ENCODE results near the gene ARF1.
A peak's percentile ranks its signal among the peaks of the same experiment; 100 is the strongest.

ARF1 gene

GRCh38 chr1:228131766-228132165 is 49.3 kb downstream of the ARF1 start:
- DNase-seq, result no peak

- no peak for DNase-seq
Measured at GRCh38 chr1:228134591-228134990, 52.1 kb downstream of the ARF1 start.

- DNase-seq, result no peak
Measured at GRCh38 chr1:228136901-228137300, 54.4 kb downstream of the ARF1 start.

- DNase-seq, result no peak
Measured at GRCh38 chr1:228139406-228139930, 57.0 kb downstream of the ARF1 start.

DNA sequence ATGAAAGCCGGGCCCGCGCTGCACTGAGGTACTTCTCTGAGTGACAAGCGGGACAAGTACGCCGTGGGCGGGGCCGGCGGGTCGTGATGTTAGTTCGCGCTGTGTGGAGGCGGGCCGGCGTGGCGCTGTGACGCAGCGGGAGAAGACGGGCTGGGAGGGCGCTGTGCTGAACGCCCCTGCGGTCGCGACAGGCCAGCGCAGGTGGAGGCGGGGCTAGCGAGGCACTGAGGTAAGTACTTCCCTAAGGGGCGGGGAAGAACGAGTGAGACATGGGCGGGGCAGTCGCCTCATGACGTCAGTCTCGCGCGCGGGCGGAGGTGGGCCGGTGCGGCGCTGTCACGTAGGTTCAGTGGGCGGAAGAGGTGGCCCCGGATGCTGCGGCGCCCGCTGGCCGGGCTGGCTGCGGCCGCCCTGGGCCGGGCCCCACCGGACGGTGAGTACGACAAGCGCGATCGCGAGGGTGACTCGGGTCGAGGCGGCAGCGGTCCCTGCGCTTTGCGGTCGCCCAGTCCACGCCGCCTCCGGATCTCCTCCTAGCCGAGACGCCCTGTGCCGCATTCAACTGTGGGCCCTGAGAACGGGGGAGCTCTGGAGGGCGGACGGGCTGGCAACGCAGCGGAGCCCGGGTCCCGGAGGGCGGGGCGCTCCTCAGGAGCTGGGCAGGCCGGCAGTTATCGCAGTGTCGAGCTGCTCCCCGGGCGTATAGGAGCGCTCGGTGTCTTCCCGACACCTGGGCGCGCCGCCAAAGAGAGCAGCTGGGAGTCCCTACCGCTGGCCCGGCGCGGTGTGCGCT is 57.6 kb downstream of the ARF1 start, which contains the start of gene GUK1:
GUK1 (plus strand) TSS at position 349 of the 793 bp plus-strand sequence; CDS start at position 373, 24 bp downstream.
- peak; percentile 100 for DNase-seq

- no peak for DNase-seq
Measured at GRCh38 chr1:228140724-228141225, 58.3 kb downstream of the ARF1 start.

- no peak for DNase-seq
Measured at GRCh38 chr1:228141226-228142044, 58.9 kb downstream of the ARF1 start.

GRCh38 chr1:228142155-228142691 is 59.7 kb downstream of the ARF1 start:
- no peak for DNase-seq

- no peak for DNase-seq
Measured at GRCh38 chr1:228142701-228143136, 60.2 kb downstream of the ARF1 start.

DNA sequence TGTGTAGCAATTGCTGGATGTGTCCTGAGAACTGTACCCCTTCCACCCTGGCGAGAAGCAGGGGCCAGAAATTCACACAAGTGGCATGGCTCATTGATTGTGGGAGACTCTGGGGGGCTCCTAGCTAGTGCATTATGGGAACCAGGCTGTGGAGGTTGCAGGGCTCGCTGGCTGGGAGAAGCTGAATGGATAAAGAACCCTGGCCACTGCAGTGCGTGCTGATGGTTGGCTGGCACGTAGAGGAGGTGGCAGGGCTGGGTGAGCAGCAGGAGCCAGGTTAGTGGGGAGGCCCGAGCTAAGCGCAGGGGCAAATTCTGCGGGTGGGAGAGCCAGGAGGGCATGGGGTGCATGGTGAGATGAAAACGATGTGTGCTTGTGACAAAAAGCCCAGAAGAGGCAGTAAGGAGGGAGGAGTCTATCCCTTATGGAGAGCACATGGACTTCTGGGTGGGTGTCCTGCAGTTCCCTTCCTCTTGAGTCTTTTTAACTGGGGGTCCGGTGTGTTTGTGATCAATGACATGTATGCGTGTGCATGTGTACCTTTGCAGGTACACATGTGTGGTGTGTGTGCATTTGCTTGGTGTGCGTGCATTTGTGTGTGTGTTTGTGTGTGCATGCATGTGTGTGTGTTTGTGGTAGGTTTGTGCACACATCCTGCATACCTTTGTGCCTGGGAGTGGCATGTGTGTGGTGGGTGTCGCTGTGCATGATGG is 61.1 kb downstream of the ARF1 start:
- no peak for DNase-seq

DNA sequence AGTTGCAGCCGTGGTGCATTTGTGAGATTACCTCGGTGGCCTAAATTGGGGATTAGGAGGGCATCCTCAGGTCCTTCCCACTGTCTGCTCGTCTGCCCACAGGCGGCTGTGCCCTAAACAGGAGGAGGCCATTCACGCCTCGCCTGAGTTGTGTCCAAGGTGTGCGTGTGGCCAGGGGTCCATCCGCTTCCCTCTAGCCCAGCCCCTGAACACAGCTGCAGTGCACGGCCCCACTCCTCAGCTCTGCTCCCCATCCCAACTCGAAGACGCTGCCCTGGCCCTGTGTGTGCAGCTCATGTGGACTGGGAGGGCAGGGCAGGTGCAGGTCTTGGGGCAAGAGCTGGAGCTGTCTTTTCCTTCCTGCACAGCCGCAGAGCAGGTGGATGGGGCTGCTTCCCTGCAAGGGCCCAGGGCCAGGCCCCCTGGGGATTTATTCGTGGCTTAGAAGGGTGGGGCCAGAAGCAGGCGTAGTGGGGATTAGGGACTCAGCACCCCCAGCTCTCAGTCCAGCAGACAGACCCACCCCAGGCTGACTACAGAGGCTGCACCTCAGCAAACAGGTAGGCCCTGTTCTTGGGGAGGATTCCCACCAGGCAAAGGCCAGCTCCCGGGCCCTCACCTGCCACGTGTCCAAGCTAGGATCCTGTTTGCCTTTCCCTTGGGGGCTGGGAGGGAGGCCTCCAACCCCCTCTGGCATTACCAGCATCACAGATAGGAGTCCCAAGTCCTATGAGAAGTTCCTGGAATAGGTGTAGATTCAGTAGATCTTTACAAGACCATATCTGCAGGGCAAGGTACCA is 61.9 kb downstream of the ARF1 start:
- no peak for DNase-seq

DNA sequence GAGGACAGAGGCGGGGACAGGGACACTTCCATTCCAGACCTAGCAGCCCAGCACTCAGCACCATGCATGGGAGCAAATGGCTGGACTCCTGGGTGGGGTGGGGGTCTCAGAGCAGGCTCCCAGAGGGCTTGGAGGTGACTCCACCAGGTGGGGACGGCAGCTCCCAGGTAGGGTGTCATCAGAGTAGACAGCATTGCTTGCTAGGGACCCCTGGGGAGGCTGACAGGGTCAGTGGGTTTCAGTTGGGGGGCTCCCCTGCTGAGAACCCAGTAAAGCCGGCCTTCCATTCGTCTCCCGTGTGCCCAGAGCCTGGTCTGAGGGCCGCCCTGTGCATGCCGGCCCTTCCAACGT is 62.5 kb downstream of the ARF1 start:
- no peak for DNase-seq

DNA sequence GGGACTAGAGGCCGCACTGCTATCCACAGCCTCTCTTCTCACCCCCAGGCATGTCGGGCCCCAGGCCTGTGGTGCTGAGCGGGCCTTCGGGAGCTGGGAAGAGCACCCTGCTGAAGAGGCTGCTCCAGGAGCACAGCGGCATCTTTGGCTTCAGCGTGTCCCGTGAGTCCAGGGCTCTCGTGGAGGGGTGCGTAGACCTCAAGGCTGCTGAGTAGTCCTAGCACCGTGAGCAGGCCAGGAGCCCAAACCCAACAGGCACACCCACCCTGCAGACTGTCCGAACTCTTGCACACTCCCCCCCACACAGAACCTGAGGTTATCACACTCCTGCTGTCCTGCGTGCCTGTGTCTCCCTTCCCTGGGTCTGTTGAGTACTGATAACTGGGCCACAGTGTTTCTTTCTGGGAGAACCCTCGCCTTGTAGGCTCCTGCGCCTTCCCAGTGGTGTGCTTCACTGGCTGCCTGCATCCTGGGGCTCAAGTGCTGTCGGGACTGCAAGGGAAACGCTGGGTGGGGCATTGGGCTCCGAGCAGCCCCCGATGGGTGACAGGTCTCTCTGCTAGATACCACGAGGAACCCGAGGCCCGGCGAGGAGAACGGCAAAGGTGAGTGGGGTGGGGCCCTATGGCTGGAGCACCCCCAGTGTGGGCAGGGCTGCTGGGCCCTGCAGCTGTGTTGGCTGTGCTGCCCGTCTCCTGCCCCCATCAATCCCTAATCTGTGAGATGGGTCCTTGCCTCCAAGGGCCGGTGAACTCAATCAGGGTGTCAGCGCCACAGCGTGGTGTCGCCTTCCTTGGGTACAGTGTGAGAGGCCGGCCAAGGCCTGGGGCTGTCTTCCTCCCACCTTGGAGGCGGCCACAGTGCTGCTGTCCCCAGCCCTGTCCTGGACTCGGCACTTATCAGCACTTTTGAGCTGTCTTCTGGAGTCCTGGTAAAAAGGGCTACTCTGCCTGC is 63.2 kb downstream of the ARF1 start:
- no peak for DNase-seq

- no peak for DNase-seq
Measured at GRCh38 chr1:228146417-228147150, 64.1 kb downstream of the ARF1 start.

DNA sequence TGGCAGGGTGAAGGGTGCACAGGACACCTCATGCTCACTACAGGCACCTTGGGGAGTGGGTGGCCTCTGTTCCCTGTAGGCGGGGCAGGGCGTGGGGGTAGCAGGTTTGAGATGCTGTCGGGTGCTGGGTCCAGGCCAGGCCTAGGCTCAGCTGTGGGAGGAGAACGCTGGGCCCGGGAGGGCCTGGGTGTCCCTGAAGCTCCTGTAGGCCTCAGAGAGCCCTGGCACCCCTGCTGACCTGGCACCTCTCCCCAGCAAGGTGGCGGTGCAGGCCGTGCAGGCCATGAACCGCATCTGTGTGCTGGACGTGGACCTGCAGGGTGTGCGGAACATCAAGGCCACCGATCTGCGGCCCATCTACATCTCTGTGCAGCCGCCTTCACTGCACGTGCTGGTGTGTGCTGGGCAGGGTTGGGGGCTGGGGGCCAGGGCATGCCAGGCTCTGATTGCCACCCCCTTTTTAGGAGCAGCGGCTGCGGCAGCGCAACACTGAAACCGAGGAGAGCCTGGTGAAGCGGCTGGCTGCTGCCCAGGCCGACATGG is 64.7 kb downstream of the ARF1 start:
- no peak for DNase-seq

- DNase-seq, result no peak
Measured at GRCh38 chr1:228147768-228148167, 65.3 kb downstream of the ARF1 start.

DNA sequence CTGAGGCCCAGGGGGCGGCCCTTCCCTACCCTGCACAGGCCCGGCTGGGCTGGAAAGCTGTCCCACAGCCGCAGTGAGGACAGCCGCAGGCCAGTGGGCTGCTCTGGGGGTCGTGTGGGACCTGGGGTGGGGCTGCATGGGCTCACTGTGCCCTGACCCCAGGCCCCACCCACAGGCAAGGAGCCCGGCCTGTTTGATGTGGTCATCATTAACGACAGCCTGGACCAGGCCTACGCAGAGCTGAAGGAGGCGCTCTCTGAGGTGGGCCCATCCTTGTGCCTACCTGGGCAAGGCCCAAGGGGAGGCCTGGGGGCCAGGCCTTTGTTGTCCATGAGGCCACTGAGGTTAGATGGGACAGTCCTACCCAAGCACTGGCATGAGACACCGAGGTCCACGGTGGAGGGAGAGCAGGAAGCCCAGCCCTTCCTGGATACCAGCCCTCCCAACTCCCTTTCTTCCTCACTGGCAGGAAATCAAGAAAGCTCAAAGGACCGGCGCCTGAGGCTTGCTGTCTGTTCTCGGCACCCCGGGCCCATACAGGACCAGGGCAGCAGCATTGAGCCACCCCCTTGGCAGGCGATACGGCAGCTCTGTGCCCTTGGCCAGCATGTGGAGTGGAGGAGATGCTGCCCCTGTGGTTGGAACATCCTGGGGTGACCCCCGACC is 65.8 kb downstream of the ARF1 start:
- no peak for DNase-seq
